ENCODE measurements around the gene CDH23. TPM values are rescaled to one million over a fixed set of nuclear protein-coding genes. Genes with fewer than 3 reads are reported as not detected.
A peak's percentile ranks its signal among the peaks of the same experiment; 100 is the strongest.

CDH23 gene
- total and polyA plus RNA-seq, 9 of the 15 experiments (the other 6 are each of a cell fraction or from before 2014, with no cell fraction given): 0.18 to 1.2 (median 0.47) TPM

DNA sequence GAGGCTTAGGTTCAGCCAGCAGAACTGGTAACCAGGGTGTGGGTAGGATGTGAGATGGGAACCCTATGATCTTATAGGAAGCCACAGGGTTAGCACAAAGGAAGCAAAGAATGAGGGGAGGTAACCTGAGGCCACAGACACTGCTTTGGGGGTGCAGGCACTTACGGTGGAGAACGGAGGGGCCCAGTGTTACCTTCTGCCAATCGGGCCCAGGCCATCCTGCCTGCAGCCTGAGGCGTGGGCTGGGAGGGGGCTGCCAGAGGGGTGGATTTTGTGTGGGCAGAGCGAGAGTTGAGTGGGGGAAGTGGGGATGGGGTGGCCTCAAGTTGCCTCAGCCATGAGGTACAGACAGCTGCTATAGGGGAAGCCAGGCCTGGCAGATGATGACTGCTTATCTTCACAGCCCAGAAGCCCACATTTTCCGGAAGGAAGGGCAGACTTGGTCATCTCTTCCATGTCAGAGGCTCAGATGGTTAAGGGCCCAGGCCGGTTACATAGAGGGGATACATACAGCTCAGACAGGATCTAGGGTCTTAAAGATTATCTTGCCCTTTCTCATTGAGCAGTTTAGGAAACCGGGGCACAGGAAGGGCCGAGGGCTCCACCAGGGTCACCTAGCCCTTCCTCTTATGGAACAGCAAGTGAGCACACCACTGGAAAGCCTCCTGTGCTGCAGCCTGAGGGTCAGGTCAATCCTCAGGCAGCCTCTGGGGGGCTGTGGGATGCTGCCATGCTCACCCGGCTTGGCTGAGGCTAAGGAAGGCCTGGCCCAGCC, 401.0 kb downstream of the CDH23 start (continued):
- TF ChIP-seq, protein P1, sequence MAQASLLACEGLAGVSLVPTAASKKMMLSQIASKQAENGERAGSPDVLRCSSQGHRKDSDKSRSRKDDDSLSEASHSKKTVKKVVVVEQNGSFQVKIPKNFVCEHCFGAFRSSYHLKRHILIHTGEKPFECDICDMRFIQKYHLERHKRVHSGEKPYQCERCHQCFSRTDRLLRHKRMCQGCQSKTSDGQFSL (CRISPR knock-in tag; IDR thresholded peaks at IDR 0.05): peak; percentile 75
- TF ChIP-seq, protein P1 (tag; IDR thresholded peaks at IDR 0.05): no peak
- TF ChIP-seq TBP (optimal IDR thresholded peaks at IDR 0.05; ENCODE audit: low read depth, low read length) (no peak), PCBP1 (IDR thresholded peaks at IDR 0.05; ENCODE audit: low read depth, low read length, poor library complexity, severe bottlenecking) (no peak), ZNF232 (CRISPR knock-in tag; IDR thresholded peaks at IDR 0.05) (no peak), ZNF282 (CRISPR knock-in tag; IDR thresholded peaks at IDR 0.05) (no peak), PHTF2 (CRISPR knock-in tag; IDR thresholded peaks at IDR 0.05) (no peak), SMAD1 (IDR thresholded peaks at IDR 0.05; ENCODE audit: low read depth, low read length, partially characterized antibody) (no peak), ZNF57 (CRISPR knock-in tag; IDR thresholded peaks at IDR 0.05) (no peak), SOX6 (IDR thresholded peaks at IDR 0.05) (peak; percentile 73), ZBTB8A (IDR thresholded peaks at IDR 0.05; ENCODE audit: partially characterized antibody) (no peak), JUNB (CRISPR knock-in tag; conservative IDR thresholded peaks at IDR 0.05) (no peak), ZNF668 (CRISPR knock-in tag; IDR thresholded peaks at IDR 0.05) (no peak), ARHGAP35 (IDR thresholded peaks at IDR 0.05; ENCODE audit: partially characterized antibody) (no peak), TAF7 (tag; IDR thresholded peaks at IDR 0.05) (no peak), NCOA4 (IDR thresholded peaks at IDR 0.05; ENCODE audit: partially characterized antibody) (no peak), RFX1 (IDR thresholded peaks at IDR 0.05) (no peak), ESRRB (CRISPR knock-in tag; IDR thresholded peaks at IDR 0.05; ENCODE audit: borderline replicate concordance) (no peak), ZC3H8 (IDR thresholded peaks at IDR 0.05) (no peak)
- TF ChIP-seq, protein P2, sequence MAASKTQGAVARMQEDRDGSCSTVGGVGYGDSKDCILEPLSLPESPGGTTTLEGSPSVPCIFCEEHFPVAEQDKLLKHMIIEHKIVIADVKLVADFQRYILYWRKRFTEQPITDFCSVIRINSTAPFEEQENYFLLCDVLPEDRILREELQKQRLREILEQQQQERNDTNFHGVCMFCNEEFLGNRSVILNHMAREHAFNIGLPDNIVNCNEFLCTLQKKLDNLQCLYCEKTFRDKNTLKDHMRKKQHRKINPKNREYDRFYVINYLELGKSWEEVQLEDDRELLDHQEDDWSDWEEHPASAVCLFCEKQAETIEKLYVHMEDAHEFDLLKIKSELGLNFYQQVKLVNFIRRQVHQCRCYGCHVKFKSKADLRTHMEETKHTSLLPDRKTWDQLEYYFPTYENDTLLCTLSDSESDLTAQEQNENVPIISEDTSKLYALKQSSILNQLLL (CRISPR knock-in tag; IDR thresholded peaks at IDR 0.05; ENCODE audit: borderline replicate concordance): no peak
- TF ChIP-seq, protein P3, sequence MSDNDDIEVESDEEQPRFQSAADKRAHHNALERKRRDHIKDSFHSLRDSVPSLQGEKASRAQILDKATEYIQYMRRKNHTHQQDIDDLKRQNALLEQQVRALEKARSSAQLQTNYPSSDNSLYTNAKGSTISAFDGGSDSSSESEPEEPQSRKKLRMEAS (CRISPR knock-in tag; IDR thresholded peaks at IDR 0.05): peak; percentile 93
- TF ChIP-seq, protein P4, sequence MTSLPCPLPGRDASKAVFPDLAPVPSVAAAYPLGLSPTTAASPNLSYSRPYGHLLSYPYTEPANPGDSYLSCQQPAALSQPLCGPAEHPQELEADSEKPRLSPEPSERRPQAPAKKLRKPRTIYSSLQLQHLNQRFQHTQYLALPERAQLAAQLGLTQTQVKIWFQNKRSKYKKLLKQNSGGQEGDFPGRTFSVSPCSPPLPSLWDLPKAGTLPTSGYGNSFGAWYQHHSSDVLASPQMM (CRISPR knock-in tag; IDR thresholded peaks at IDR 0.05): no peak
- TF ChIP-seq, protein P5, sequence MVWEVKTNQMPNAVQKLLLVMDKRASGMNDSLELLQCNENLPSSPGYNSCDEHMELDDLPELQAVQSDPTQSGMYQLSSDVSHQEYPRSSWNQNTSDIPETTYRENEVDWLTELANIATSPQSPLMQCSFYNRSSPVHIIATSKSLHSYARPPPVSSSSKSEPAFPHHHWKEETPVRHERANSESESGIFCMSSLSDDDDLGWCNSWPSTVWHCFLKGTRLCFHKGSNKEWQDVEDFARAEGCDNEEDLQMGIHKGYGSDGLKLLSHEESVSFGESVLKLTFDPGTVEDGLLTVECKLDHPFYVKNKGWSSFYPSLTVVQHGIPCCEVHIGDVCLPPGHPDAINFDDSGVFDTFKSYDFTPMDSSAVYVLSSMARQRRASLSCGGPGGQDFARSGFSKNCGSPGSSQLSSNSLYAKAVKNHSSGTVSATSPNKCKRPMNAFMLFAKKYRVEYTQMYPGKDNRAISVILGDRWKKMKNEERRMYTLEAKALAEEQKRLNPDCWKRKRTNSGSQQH (CRISPR knock-in tag; IDR thresholded peaks at IDR 0.05): peak; percentile 78
- TF ChIP-seq, protein P6, sequence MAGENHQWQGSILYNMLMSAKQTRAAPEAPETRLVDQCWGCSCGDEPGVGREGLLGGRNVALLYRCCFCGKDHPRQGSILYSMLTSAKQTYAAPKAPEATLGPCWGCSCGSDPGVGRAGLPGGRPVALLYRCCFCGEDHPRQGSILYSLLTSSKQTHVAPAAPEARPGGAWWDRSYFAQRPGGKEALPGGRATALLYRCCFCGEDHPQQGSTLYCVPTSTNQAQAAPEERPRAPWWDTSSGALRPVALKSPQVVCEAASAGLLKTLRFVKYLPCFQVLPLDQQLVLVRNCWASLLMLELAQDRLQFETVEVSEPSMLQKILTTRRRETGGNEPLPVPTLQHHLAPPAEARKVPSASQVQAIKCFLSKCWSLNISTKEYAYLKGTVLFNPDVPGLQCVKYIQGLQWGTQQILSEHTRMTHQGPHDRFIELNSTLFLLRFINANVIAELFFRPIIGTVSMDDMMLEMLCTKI (IDR thresholded peaks at IDR 0.05; ENCODE audit: partially characterized antibody): no peak
